COR-L47 (cell line): Measurements from ENCODE around the gene ADAT3.
"Not testable (repeated sequence)": the region's sequence is repeated elsewhere in the genome, so short reads cannot be mapped to it uniquely, and the experiment has no call there.

Experiments
- DNase-seq: peaks from one replicate; lab custom pipeline; 2025; lab: John Stamatoyannopoulos, UW

Gene ADAT3

DNA sequence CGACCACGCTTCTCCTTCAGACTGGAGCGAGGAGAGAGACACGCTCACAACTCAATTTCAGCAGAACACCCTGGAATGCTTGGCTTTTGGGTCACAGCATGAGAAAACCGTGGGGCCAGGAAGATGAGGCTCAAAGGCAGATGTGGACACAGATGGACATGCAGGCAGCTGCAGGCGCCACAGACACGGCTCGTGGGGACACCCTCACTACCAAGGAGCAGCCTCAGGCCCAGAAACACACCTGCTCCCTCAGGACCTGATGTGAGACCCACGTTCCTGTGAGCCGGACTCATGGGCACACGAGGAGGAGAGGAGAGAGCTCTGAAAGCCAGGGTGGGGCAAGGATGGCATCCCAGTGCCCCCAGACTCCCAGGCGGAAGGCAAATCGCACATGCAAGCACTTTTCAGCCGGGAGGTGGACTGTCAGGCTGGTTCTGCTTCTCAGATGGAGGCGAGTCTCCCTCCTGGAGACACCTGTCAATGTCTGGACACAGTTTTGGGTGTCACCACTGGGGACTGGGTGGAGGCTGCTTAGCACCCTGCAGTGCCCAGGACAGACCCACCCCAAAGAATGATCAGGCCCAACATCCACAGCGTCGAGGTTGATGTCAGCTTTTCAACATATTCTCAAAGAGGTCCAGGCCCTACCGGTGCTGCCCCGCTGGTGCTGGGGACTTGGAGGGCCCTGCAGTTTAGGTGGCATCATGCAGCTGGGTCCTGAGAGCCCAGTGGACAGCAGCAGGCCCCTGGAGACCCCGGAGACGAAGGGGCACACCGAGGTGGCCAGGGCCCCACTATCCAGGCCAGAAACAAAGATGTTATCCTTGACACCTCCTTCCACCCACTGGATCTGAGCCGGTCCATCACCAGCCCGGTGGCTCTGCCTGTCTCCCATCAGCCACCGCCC lies 22.2 kb upstream of the ADAT3 start:
- DNase-seq = no peak

DNA sequence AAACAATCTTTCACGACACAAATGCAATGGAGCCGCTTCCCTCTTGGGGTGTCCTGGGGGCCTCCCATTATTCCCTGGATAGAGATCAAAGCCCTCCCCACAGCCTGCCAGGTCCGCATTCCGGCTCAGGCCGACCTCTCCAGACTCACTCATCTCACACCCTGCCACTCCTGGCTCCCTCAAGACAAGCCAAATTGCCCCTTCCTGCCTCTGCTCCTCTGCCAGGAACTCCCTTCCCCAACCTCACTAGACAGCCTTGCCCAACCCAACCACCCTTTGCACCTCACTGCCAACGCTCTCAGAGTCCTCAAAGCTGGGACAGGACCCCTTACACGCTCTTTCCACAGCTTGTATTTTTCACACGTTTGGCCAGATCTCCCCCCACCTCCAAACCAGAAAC lies 21.4 kb upstream of the ADAT3 start:
- no peak for DNase-seq

- DNase-seq = no peak
Measured at GRCh38 chr19:1884291-1884718, 20.9 kb upstream of the ADAT3 start.

- DNase-seq = no peak
Measured at GRCh38 chr19:1884719-1885334, 20.4 kb upstream of the ADAT3 start.

DNA sequence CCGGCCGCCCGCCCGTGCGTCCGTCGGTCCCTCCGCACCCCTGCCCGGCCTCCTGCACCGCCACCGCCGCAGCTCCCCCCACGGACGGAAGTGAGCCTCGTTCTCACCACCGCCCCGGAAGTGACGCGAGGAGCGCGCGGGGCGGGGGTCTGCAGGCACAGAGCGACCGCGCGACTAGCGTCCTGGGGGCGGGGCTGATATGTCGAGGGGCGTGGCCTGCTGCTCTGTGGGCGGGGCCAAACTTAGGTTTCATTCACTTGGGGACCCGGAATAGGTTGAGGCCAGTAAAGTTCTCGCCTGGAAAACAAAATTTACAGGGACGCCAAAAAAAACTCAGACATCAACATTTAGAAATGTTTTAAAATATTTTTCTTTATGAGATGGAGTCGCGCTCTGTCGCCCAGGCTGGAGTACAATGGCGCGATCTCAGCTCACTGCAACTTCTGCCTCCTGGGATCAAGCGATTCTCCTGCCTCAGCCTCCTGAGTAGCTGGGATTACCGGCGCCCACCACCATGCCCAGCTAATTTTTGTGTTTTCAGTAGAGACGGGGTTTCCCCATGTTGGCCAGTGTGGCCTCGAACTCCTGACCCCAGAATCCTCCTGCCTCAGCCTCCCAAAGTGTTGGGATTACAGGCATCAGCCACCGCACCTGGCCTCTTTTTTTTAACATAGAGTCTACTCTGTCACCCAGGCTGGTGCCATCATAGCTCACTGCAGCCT lies 19.6 kb upstream of the ADAT3 start, which contains the start of gene ABHD17A:
ABHD17A (minus strand) TSS at position 99 of the 722 bp plus-strand sequence. CDS start 3,930 bp downstream, outside the sequence.
- DNase-seq = peak; percentile 91

DNA sequence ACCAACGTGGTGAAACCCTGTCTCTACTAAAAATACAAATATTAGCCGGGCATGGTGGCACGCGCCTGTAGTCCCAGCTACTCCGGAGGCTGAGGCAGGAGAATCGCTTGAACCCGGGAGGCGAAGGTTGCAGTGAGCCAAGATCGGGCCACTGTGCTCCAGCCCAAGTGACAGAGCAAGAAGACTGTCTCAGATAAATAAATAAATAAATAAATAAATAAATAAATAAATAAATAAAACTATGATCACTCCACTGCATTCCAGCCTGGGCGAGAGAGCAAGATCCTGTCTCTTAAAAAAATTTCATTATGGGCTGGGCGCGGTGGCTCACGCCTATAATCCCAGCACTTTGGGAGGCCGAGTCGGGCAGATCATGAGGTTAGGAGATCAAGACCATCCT lies 18.8 kb upstream of the ADAT3 start:
- DNase-seq = not testable (repeated sequence)

DNA sequence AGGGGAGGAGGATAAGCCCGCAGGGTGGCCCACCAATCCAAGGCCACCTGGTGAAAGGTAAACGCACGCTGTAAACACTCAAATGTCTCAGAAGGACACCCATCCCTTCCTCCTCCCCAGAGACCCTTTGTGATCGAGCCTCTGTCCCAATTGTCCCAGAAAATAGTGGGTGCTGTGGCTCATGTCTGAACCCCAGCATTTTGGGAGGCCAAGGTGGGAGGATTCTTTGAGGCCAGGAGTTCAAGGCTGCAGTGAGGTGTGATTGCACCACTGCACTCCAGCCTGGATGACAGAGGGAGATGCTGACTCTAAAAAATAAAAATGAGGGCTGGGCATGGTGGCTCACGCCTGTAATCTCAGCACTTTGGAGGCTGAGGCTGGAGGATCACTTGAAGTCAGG lies 16.8 kb upstream of the ADAT3 start:
- DNase-seq = no peak

DNA sequence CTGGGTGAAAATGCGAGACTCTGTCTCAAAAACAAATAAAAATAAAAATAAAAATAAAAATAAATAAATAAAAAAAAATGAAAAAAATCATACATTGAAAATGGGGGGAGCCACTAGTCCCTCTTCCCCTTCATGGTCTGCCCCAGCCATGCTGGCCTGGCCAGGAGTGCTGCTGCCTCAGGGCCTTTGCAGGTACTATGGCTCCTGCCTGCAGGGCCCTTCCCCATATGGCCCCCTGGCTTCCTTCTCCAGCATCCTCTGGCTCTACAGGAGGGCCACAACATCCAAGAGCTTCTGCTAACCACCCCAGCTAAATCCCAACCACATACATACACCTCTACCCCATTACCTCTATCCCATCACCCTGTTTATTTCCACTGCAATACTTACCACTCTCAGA lies 15.3 kb upstream of the ADAT3 start:
- DNase-seq = no peak

GRCh38 chr19:1893791-1894190 lies 11.4 kb upstream of the ADAT3 start:
- no peak for DNase-seq

DNA sequence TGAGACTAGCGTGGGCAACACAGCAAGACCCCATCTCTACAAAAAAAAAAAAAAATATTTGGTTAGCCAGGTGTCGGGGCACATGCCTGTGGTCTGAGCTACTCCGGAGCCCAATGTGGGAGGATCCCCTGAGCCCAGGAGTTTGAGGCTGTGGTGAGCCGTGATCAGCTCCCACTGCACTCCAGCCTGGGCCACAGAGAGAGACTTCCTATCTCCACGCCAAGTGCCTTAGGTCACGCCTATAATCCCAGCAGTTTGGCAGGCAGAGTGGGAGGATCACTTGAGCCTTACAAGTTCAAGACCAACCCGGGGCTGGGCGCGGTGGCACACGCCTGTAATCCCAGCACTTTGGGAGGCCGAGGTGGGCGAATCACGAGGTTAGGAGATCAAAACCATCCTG lies 8.7 kb upstream of the ADAT3 start:
- DNase-seq = no peak

DNA sequence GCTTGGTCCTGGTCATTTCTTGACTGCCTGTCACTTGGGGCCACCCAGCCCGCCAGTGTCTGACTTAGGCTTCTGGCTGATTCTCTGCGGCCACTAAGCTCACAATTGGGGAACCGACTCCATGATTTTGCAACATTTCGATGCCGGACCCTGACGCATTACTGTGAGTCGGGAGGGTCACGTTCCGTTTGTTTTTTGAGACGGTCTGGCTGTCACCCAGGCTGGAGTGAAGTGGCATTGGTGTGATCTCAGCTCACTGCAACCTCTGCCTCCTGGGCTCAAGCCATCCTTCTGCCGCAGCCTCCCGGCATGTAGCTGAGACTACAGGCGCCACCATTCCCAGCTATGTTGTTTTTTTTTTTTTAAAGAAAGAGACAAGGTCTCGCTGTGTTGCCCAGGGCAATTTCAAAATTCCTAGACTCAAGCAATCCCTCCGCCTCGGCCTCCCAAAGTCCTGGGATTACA lies 3.2 kb upstream of the ADAT3 start:
- no peak for DNase-seq

DNA sequence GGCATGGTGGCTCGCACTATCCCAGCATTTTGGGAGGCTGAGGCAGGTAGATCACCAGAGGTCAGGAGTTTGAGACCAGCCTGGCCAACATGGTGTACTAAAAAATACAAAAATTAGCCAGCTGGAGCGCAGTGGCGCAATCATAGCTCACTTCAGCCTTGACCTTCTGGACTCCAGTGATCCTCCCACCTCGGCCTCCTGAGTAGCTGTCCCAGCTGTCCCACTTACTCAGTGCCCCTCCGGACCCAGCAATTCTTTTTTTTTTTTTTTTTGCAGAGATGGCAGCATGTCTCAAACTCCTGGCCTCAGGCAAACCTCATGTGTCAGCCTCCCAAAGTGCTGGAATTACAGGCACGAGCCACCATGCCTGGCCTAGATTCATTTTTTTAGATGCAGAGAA lies 2.3 kb upstream of the ADAT3 start:
- DNase-seq = no peak

DNA sequence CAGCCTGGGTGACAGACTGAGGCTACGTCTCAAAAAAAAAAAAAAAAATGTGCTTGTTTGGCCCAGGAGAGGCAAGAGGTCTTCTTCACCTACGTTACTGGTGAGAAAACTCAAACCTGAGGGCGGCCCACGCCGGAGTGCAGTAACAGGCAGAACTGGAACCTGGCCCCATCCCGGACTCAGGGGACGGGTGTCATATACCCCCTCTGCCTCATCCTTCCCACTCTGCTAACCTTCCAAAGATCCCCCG lies 414 bp upstream of the ADAT3 start:
- DNase-seq = no peak

GRCh38 chr19:1905863-1906375 lies 720 bp downstream of the ADAT3 start:
- no peak for DNase-seq

GRCh38 chr19:1906985-1907562 lies 1.9 kb downstream of the ADAT3 start:
- DNase-seq = no peak

DNA sequence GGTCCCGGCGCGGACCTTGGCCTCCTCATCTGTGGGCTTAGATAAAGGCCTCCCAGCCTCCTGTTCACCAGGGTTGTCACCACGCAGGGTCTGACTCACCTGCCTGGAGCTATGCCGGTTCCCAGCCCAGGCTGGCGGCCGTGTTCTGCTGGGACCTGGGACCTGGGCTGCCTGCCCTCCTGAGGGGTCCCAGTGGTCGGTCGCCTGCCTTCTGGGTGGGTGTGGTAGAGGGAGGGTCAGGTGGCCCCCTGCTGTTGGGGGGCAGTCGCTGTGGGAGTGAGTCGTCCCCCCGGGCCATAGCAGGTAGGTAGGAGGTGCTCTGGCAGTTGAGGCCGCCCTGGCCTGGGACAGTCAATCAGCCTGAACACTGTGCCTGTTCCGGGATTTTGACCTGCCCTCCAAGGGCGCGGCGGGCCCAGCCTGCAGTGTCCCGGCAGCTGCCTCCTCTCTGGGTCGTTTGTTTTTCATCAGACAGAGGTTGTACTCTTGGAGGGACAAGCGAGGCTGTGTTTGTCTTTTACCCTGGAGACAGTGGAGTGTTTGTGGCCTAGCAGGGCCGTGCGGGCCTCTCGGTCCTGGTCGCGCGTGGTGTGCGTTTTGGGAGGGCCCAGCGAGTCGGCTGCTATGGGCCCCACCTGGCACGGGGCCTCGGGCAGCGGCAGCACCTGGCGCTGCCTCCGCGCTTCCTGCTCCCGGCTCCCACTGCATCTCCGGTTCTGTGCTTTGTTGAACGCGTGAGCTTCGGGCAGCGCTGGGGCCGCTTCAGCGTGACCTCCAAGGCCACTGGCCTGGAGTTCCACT lies 2.6 kb downstream of the ADAT3 start:
- no peak for DNase-seq

DNA sequence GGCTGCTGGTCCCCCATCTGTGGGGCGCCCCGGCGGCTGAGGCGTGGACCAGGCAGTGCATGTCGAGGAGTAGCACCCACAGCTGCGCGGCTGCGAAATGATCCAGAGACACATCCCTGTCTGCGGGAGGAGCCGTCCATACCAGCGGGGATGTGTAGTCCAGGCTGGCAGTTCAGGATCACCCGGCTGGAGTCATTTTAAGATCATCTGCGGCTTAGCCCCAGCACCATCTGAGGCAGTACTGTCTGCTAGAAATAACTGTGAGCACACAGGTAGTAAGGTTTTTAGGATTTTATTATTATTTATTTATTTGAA lies 3.1 kb downstream of the ADAT3 start:
- no peak for DNase-seq

DNA sequence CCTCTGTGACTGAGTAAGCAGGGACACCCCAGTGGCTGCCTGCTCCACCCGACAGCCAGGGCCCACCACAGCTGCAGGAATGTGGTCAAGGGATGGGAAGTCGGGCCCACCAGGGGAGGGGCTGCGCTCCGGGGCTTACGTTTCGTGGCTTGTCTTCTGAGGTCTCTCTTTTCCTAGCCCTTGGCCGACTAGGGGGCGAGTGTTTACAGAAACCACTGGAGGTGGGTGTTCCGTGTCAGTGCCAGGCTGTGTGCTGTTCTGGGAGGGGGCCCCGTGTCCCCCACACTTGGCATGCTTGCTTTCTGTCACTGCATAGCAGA lies 4.5 kb downstream of the ADAT3 start:
- no peak for DNase-seq

DNA sequence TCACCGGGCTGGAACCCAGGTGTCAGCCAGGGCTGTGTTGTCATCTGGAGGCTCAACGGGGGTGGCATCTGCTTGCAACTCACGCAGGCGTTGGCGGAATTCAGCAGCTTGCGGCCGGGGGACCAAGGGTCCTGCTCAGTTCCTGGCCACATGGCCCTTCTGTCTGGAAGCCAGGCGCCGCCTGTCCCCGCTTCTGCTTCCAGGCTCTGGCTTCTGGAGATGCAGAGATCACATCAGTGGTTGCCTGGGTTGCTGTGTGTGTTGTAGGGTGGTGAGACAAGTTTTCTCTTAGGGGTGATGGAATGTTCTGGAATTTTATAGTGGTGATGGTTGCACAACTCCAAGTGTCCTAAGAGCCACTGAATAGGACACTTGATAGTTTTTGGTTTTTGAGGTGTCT lies 5.0 kb downstream of the ADAT3 start:
- DNase-seq = no peak

DNA sequence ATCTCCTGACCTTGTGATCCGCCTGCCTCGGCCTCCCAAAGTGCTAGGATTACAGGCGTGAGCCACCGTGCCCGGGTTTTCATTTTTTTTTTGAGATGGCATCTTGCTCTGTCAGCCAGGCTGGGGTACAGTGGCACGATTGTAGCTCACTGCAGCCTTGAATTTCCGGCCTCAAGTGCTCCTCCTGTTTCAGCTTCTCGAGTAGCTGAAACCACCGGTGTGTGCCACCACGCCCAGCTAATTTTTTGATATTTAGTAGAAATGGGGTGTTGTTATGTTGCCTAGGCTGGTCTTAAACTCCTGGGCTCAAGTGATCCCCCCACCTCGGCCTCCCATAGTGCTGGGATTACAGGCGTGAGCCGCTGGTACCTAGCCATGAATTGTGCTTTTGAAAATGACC lies 5.9 kb downstream of the ADAT3 start:
- no peak for DNase-seq

DNA sequence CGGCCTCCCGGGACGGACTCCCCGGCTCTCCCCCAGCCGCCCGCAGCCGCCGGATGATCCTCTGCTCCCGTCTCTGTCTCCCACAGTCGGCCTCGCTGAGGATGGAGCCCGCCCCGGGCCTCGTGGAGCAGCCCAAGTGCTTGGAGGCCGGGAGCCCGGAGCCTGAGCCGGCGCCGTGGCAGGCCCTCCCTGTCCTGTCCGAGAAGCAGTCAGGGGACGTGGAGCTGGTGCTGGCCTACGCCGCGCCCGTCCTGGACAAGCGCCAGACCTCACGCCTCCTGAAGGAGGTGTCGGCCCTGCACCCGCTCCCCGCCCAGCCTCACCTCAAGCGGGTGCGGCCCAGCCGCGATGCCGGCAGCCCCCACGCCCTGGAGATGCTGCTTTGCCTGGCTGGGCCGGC lies 6.8 kb downstream of the ADAT3 start:
- DNase-seq = no peak
